ENCODE results near the gene RIMBP2. TPM values are rescaled to one million over a fixed set of nuclear protein-coding genes. Genes with fewer than 3 reads are reported as not detected.

RIMBP2 gene
- polyA plus RNA-seq, 1 donor: 46.5 TPM

GRCh38 chr12:130438243-130438620, 277.9 kb downstream of the RIMBP2 start:
- DNase-seq: no peak

GRCh38 chr12:130437555-130438242, 278.4 kb downstream of the RIMBP2 start:
- DNase-seq: no peak

DNA sequence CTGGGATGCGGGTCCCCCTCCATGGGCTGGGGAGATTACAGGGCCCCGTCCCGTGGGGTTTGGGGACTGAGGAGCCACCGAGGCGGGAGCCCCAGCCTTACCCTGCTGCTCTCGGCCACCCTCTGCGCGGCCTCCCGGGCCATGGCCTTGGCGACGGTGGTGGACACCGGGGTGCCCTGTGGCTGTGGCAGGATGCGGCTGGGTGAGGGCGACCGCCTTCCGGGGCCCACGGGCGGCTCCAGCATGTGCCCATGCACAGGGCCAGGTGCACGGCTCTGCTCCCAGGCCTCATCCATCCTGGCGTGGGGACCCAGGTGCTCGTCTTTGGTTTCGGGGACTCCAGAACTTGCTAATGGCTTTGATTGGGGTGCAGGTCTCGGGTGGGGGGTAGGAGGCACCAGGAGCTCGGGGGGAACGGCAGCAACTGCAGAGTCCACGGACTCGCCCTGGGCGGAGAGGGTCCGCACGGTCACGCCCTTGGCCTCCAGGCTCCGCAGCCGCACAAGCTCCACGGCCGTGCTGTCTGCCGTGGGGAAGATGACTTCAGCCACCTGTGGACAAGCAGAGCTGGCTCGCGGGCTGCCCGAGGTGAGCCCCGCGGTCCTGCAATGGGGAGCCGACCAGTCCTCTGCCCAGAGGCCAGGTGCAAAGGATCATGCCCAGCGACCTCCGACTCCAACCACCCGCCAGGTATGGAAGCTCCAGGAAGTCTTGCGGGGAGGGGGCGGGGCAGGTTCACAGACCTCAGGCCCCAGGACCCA, 279.2 kb downstream of the RIMBP2 start:
- no peak for DNase-seq

DNA sequence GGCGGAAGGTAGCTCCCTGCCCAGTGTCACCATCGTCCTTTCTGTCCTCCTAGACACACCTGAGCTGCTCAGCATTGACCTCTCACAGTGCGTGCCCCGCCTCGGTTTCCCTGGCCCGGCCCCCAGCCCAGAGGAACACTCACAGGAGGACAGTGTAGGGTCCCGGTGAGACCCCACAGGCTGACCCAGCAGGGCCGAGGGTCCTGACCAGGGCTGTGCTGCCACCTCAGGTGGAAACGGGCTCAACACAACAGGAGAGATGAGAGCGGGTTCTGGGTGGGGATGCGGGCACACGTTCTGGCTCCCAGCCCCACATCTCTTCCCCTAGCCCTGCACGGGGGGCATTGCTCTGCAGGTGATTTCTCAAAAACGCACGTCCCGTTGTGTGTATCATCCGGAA, 280.3 kb downstream of the RIMBP2 start:
- DNase-seq: no peak

- no peak for DNase-seq
Measured at GRCh38 chr12:130435331-130435730, 280.8 kb downstream of the RIMBP2 start.

GRCh38 chr12:130434560-130434959, 281.5 kb downstream of the RIMBP2 start:
- no peak for DNase-seq

GRCh38 chr12:130433834-130434233, 282.3 kb downstream of the RIMBP2 start:
- DNase-seq: no peak

DNA sequence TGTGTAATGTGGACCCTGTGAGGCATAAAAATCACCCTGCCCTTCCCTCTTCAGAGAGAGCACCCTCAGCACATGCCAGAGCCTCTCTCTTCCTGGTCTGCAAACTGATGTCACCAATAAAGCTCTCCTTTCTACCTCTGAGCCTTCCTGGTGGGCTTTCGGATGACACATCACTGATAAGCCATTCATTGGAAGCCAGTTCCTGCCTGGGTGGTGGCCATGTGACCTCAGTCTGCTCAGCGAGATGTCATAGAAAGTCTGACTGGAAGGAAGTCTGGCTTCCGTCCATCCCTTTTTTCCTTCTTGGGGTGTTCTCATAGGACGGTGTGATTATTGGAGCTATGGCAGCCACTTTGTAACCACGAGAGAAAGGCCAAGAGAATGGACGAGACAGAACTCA, 282.7 kb downstream of the RIMBP2 start:
- DNase-seq: no peak

GRCh38 chr12:130431176-130431575, 284.9 kb downstream of the RIMBP2 start:
- DNase-seq: no peak

GRCh38 chr12:130429656-130430505, 286.2 kb downstream of the RIMBP2 start:
- no peak for DNase-seq

DNA sequence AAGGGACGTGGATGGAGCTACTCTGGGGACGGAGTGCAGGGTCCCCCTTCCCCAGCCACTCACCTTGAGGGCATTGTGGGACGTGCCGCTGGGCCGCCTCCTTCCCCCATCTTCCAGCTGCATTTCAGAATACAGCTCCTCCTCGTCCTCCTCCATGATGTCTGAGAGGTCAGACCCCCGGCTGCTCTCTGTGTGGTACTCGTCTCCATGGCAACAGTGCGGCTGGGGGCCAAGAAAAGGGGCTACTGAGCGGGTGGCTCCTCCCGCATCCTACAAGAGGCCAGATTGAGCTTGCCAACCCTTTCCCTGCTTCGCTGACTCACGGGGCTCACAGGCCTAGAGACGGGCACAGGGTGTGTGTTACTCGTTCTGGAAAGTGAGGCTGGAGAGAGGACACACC, 288.0 kb downstream of the RIMBP2 start:
- DNase-seq: no peak

- DNase-seq: no peak
Measured at GRCh38 chr12:130427381-130427887, 288.7 kb downstream of the RIMBP2 start.

GRCh38 chr12:130425698-130426245, 290.3 kb downstream of the RIMBP2 start:
- no peak for DNase-seq

- no peak for DNase-seq
Measured at GRCh38 chr12:130424858-130425697, 291.0 kb downstream of the RIMBP2 start.

- no peak for DNase-seq
Measured at GRCh38 chr12:130423991-130424857, 291.9 kb downstream of the RIMBP2 start.

DNA sequence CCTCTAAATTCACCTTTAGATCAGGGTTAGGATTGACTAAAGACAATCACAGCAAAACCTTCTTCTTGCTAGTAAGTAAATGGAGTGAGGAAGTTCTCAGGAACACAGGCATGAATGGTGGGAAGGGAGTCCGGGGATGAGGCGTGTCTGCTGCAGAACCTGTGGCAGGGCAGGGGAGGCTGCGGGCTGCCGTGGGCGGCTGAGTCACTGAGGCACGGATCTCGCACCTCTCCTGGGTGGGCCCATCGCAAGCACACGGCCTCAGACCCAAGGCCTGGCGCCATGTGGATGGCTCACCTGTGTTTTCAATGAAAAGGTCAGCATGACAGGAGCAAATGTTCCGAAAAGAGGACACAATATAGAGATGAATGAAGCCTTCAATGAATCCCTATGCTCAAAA, 293.0 kb downstream of the RIMBP2 start:
- no peak for DNase-seq

DNA sequence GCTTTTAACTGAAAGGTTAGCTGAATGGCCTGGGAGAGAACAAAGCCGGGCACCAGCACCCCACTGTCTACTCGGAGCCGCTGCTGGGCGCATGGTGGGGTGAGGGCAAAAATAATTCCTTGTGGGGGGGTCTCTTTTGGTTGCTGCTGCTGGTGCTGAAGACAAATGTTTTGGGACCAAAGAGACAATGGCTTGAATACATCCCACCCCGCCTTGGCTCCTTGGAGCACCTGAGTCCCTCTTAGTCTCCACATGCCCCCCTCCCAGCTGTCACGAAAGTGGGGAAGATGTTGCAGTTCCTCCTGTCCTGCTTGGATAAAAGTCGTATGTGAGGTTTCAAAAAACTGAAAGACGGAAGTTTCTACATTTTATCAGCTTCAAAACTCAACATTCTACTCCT, 293.4 kb downstream of the RIMBP2 start:
- no peak for DNase-seq

DNA sequence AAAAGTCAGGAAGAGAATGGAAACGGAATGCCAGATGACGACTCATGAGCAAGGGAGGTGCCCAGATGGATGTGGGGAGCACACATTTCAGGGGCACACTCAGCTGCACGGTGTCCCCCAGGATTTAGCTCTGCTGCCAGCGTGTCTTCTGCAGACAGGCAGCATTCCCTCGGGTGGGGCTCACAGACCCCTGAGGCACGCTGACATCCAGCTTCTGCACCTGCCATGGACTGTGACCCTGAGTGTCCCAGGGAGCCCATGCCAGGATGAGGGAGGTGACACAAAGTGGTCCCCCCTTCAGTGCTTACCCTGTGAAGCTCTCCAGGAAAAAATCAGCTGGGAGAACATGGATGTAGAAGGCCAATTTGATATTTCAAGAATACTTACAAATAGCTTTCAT, 294.2 kb downstream of the RIMBP2 start:
- DNase-seq: no peak

- no peak for DNase-seq
Measured at GRCh38 chr12:130420071-130420470, 296.0 kb downstream of the RIMBP2 start.

DNA sequence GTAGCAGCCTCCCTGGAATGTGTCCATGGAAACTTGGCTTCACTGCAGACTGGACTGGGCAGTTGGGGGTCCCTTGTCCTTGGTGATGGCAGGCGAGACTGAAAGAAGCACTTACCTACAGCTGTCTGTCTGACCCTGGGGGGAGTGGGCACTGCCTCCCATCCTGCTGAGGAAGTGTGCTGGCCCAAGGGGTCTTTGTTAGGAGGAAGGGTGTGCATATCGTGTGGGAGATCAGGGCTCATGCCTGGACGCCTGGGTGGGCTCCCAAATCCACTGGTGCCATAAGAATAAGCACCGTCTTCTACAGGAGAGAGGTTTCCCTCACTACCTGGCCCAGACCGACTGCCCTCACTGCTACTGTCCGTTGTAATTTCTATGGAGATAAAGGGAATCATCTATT, 297.0 kb downstream of the RIMBP2 start:
- DNase-seq: no peak
